DOHH2 (cell line): ENCODE data around the gene KISS1R.

Source experiments
- EZH2phosphoT487 ChIP-seq: fragments of 200-600 bp; sonication (generic); IDR thresholded peaks from 2 replicates; pipeline ENCODE4 v1.6.1; 2017; ENCODE audit warnings: borderline replicate concordance, mild to moderate bottlenecking, antibody characterized with exemption, low read length, moderate library complexity, mixed read lengths
- TF ChIP-seq, protein P1 (sequence below): fragments of 200-600 bp; sonication (generic); IDR thresholded peaks from one replicate; pipeline ENCODE4 v1.5.1; 2014; ENCODE audit warnings: antibody characterized with exemption, mild to moderate bottlenecking, low read depth, low read length; ENCODE audit not compliant: poor library complexity, severe bottlenecking

DNA sequence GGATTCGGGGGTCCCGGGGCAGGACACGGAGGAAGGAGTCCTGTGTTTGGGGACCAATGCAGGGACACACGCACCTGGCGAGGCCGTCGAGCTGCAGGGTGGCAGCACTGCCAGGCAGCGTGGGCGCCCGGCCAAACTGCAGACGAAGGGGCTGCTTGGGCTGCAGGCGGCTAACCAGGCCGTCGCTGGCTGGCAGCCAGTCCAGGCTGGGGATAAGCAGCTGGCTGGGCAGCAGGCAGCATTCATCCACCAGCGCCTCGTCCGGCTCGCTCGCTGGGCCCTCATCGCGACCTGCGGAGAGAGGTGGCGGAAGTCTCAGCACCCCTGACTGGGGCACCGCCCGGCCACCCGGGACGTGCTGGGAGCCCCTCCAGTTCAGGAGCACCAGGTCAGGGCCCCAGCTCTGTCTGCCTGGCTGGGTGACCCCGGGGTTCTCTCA lies 46.2 kb upstream of the KISS1R start:
- TF ChIP-seq, protein P1, sequence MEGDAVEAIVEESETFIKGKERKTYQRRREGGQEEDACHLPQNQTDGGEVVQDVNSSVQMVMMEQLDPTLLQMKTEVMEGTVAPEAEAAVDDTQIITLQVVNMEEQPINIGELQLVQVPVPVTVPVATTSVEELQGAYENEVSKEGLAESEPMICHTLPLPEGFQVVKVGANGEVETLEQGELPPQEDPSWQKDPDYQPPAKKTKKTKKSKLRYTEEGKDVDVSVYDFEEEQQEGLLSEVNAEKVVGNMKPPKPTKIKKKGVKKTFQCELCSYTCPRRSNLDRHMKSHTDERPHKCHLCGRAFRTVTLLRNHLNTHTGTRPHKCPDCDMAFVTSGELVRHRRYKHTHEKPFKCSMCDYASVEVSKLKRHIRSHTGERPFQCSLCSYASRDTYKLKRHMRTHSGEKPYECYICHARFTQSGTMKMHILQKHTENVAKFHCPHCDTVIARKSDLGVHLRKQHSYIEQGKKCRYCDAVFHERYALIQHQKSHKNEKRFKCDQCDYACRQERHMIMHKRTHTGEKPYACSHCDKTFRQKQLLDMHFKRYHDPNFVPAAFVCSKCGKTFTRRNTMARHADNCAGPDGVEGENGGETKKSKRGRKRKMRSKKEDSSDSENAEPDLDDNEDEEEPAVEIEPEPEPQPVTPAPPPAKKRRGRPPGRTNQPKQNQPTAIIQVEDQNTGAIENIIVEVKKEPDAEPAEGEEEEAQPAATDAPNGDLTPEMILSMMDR = no peak
- no peak for TF ChIP-seq EZH2phosphoT487
